Measurements from ENCODE around the gene TEKTIP1.
"Not testable (repeated sequence)": the region's sequence is repeated elsewhere in the genome, so short reads cannot be mapped to it uniquely, and the experiment has no call there.

TEKTIP1 gene

GRCh38 chr19:3523361-3524077, 15.5 kb upstream of the TEKTIP1 start:
- DNase-seq (ENCODE audit: low spot score) = no peak

GRCh38 chr19:3524078-3524842, 14.7 kb upstream of the TEKTIP1 start:
- DNase-seq (ENCODE audit: low spot score) = no peak

GRCh38 chr19:3524904-3525451, 14.0 kb upstream of the TEKTIP1 start:
- DNase-seq (ENCODE audit: low spot score) = no peak

GRCh38 chr19:3526507-3527237, 12.3 kb upstream of the TEKTIP1 start:
- DNase-seq (ENCODE audit: low spot score) = no peak

- DNase-seq (ENCODE audit: low spot score) = no peak
Measured at GRCh38 chr19:3527238-3527910, 11.6 kb upstream of the TEKTIP1 start.

- DNase-seq (ENCODE audit: low spot score) = no peak
Measured at GRCh38 chr19:3528080-3528479, 10.9 kb upstream of the TEKTIP1 start.

GRCh38 chr19:3528539-3529211, 10.3 kb upstream of the TEKTIP1 start:
- DNase-seq (ENCODE audit: low spot score) = no peak

GRCh38 chr19:3529299-3529698, 9.7 kb upstream of the TEKTIP1 start:
- DNase-seq (ENCODE audit: low spot score) = not testable (repeated sequence)

- DNase-seq (ENCODE audit: low spot score) = no peak
Measured at GRCh38 chr19:3530389-3530788, 8.6 kb upstream of the TEKTIP1 start.

- DNase-seq (ENCODE audit: low spot score) = no peak
Measured at GRCh38 chr19:3531716-3532115, 7.3 kb upstream of the TEKTIP1 start.

GRCh38 chr19:3532154-3532786, 6.7 kb upstream of the TEKTIP1 start:
- no peak for DNase-seq (ENCODE audit: low spot score)

GRCh38 chr19:3533033-3533432, 5.9 kb upstream of the TEKTIP1 start:
- DNase-seq (ENCODE audit: low spot score) = no peak

- no peak for DNase-seq (ENCODE audit: low spot score)
Measured at GRCh38 chr19:3533563-3534216, 5.3 kb upstream of the TEKTIP1 start.

- DNase-seq (ENCODE audit: low spot score) = no peak
Measured at GRCh38 chr19:3534375-3535234, 4.4 kb upstream of the TEKTIP1 start.

- no peak for DNase-seq (ENCODE audit: low spot score)
Measured at GRCh38 chr19:3535235-3535535, 3.8 kb upstream of the TEKTIP1 start.

- DNase-seq (ENCODE audit: low spot score) = no peak
Measured at GRCh38 chr19:3535563-3535965, 3.4 kb upstream of the TEKTIP1 start.

- DNase-seq (ENCODE audit: low spot score) = no peak
Measured at GRCh38 chr19:3535981-3536380, 3.0 kb upstream of the TEKTIP1 start.

GRCh38 chr19:3536429-3537100, 2.4 kb upstream of the TEKTIP1 start:
- no peak for DNase-seq (ENCODE audit: low spot score)

GRCh38 chr19:3537101-3537437, 1.9 kb upstream of the TEKTIP1 start:
- DNase-seq (ENCODE audit: low spot score) = no peak

Data from NAMALWA (cell line).